Dendritic cell treated with granulocyte-macrophage colony-stimulating factor and Interleukin-4, amounts not matched to agents 40 ng/mL and 50 ng/mL, for 4 days (primary cell): ENCODE data around the gene ENAH.

Experiments used
- H3K27ac Mint-ChIP-seq: one replicate; pipeline ENCODE4 v1.8.0; 2022; ENCODE audit warnings: mild to moderate bottlenecking, mixed read lengths
- H3K27me3 Mint-ChIP-seq: one replicate; pipeline ENCODE4 v1.8.0; 2022; ENCODE audit warnings: mild to moderate bottlenecking, mixed read lengths
- H3K36me3 Mint-ChIP-seq: one replicate; pipeline ENCODE4 v1.8.0; 2022; ENCODE audit warnings: low read depth, mixed read lengths
- H3K4me1 Mint-ChIP-seq: one replicate; pipeline ENCODE4 v1.8.0; 2022; ENCODE audit warnings: low read depth, mixed read lengths
- H3K4me3 Mint-ChIP-seq: one replicate; pipeline ENCODE4 v1.8.0; 2022; ENCODE audit warnings: mild to moderate bottlenecking, moderate library complexity, mixed read lengths
- H3K9me3 Mint-ChIP-seq: one replicate; pipeline ENCODE4 v1.8.0; 2022; ENCODE audit warnings: mixed read lengths
- intact Hi-C: fragments of 100-400 bp; cut with micrococcal nuclease; formaldehyde crosslinking; loops from one replicate; pipeline ENCODE4 v1.15.0; 2022

Gene ENAH

DNA sequence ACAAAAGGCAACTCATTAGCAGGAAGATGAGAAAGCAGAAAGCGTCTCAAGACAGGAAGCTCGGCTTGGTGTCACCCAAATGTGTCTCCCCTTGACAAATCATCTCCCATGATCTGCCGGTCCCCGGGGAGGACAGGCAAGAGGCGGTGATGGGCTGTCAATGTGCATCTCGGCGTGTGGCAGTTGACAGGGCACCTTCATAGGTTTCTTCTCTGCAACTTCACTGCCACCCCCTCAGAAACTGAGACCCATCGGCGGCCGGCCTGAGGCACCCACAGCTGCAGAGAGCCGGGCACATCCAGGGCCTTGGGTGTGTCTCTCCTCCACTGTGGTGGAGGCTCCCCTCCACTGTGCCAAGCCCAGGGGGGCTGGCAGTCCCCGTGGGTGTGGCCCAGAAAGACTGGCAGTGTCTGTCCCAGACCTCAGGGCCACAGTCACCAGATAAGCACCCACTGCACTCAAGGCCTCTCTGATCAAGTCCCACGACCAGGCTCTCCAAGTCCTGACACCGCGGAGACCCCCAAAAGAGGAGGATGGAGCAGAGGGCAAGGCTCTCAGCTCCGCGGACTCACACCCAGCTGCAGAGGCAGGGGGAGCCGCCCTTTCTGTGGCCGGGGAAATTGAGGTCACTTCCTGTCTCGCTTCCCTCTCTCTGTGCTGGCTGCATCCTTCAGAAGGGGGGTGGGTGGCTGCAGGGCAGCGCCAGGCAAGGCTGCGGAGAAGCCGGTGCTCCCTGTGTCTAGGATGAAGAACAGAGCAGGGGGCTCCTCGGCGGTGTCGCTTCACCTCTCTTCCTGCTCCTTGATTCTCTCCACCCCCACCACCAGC, 185.5 kb downstream of the ENAH start:
- peak overlapping the region; percentile 98 for H3K27ac Mint-ChIP-seq
- H3K4me3 Mint-ChIP-seq = peak overlapping the region; percentile 79
- H3K36me3 Mint-ChIP-seq = no peaks in the 10 kb centered on the region
- H3K27me3 Mint-ChIP-seq = no peaks in the 10 kb centered on the region
- intact Hi-C loops = loop anchor here (1.0 to 5.0 kb wide), 3 partner anchors 9 to 455 kb away; partner anchors contain the start of genes LBR and PYCR2
- peaks cover 52% of the 10 kb centered on the region for H3K4me1 Mint-ChIP-seq
- H3K9me3 Mint-ChIP-seq = no peaks in the 10 kb centered on the region

DNA sequence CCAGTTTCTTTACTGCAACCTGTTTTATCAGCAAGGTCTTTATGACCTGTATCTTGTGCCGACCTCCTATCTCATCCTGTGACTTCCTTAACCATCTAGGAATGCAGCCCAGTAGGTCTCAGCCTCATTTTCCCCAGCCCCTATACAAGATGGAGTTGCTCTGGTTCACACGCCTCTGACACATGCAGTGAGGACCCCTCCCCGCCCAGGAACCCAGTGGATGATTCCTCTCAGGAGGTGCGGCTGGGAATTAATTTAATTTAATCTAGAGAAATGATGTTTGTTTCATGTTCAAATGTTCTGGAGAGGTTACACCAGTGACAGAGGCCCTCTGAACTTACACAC, 186.1 kb downstream of the ENAH start:
- no peaks in the 10 kb centered on the region for H3K27me3 Mint-ChIP-seq
- H3K9me3 Mint-ChIP-seq = no peaks in the 10 kb centered on the region
- peak overlapping the region; percentile 79 for H3K4me3 Mint-ChIP-seq
- no peaks in the 10 kb centered on the region for H3K36me3 Mint-ChIP-seq
- intact Hi-C loops = loop anchor here (1.0 to 5.0 kb wide), 4 partner anchors 9 to 455 kb away; partner anchors contain the start of genes LBR and PYCR2
- peaks cover 57% of the 10 kb centered on the region for H3K4me1 Mint-ChIP-seq
- H3K27ac Mint-ChIP-seq = peak overlapping the region; percentile 98

DNA sequence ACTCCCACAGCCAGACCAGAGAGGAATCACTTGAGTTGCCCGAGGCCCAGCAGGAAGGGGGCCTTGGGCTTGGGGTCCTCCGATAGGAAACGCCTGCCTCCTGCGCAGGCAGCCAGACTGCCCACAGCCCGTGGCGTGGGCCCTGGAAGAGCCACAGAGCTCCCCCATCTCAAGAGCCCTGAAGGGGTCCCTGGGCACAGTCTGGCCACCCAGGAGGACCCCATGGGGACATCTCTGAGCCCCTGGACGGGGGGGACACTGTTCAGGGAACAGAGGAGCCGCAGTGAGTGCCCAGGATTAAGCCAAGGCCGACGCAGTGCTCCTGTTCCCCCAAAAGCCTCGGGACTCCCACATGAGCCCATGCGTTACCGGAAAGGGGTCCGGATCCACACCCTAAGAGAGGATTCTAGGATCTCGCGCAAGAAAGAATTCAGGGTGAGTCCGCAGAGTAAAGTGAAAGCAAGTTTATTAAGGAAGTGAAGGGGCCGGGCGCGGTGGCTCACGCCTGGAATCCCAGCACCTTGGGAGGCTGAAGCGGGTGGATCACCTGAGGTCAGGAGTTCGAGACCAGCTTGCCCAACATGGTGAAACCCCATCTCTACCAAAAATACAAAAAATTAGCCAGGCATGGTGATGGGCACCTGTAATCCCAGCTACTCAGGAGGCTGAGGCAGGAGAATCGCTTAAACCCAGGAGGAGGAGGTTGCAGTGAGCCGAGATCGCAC, 187.0 kb downstream of the ENAH start:
- Mint-ChIP-seq H3K4me1 (peaks cover 61% of the 10 kb centered on the region), H3K4me3 (no peak overlapping the region), H3K27me3 (no peaks in the 10 kb centered on the region), H3K9me3 (no peaks in the 10 kb centered on the region), H3K36me3 (no peaks in the 10 kb centered on the region), H3K27ac (peak overlapping the region; percentile 98)
- intact Hi-C loops = loop anchor here (1.0 to 5.0 kb wide), 3 partner anchors 21 to 456 kb away; partner anchors contain the start of genes LBR and PYCR2

DNA sequence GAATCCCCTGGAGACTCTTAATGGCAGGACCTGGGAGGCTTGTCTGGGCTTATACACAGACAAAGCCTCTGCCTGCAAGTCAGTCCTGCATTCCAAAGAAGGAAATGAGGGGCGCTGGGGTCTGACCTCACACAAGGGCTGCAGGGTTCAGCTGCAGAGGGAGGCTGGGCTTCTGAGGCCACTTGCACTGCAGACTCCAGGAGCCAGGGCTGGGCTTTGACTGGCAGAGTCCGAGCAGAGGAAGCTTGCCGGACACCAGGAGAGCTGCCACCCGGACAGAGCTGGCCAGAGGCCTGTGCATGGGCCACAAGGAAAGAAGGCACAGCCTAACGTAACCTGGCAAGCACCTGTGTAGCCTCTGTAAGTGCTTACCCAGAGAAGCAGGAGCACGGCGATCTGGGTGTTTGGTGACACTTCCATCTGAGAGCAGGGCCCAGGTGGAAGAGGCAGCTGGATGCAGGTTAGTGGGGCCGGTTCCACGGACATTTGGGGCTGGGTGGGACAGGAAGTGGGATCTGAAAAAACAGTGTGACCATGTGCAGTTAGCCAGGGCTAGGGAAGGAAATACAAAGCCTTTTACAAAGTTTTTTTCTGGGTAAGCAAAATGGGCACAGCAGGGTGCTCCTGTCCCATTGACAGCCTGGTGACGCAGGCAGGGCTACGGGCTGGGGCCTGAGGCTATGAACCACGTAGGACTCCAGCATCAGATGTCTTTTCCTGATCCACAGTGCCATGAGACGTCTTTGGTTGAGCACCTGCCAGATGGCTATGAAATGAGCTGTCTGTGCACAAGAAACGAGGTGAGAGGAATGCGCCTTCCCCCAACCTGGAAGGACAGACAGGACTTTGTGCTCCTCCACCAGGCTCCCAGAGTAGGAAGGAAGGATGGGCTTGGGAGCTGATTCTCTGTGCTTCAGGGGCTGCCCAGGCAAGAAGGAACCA, 187.8 kb downstream of the ENAH start:
- H3K4me1 Mint-ChIP-seq = peaks cover 69% of the 10 kb centered on the region

DNA sequence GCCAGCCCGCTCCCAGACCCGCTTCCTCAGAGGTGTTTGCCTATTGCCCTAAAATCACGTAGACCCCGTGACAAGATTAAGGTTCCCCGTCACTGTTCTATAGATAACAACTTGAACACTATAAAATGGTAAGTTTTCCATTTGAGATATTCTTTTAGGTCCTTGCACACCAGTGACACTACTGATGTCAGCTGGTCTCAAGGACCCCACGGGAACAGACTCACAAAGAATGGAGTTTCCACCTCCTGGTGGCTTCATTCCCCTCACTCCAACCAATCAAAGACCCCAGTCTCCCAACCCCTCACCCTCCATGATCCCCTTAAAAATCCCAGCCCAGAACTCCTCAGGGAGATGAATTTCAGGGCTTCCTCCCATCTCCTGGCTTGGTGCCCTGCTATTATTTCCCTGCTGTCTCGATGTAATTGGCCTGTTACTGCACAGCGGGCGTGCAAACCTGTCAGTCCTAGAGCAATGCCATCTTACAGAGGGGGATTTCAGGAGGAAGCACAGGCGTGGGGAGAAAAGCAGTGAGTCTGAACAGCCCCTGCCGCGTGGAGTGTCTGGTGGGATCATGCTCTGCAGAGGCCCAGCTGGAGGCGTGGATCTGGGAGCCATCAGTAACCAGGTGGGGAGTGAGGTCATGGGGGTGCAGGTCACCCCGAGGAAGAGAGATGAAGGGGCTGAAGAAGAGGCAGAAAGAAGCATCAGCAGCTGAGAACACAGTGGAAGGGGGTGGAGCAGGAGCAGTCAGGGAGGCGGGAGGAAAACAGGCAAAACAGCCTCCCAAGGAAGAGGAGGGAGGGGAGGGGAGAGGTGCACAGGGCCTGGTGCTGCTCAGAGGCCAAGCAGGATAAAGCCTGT, 190.0 kb downstream of the ENAH start:
- Mint-ChIP-seq H3K27me3 (no peaks in the 10 kb centered on the region), H3K27ac (peak overlapping the region; percentile 31), H3K4me3 (no peak overlapping the region), H3K9me3 (no peaks in the 10 kb centered on the region), H3K36me3 (no peaks in the 10 kb centered on the region), H3K4me1 (peaks cover 81% of the 10 kb centered on the region)
- intact Hi-C loops = no loop called here

More for the DNA sequence above, 187.8 kb downstream of the ENAH start:
- Mint-ChIP-seq H3K4me3 (no peak overlapping the region), H3K27me3 (no peaks in the 10 kb centered on the region), H3K27ac (peak overlapping the region; percentile 98), H3K9me3 (no peaks in the 10 kb centered on the region), H3K36me3 (no peaks in the 10 kb centered on the region)
- intact Hi-C loops = loop anchor here (5.0 kb wide), 1 partner anchor 457 kb away; the partner anchor contains the start of gene PYCR2

DNA sequence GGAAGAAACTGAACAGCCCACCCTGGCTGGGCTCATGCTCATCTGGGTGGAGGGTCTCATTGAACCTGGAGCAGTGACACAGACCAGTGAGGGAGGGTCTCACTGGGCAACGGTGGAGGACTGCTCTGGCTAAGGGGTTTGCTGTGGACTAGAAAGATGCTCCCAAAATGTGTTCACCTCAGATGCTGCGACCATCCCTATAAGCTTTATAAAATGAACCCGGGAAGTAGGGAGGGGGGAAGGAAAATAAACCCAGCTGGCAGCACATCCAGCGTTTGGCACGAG, 190.6 kb downstream of the ENAH start:
- intact Hi-C loops = no loop called here
- H3K4me1 Mint-ChIP-seq = peaks cover 78% of the 10 kb centered on the region
- H3K27ac Mint-ChIP-seq = peak overlapping the region; percentile 62
- no peaks in the 10 kb centered on the region for H3K9me3 Mint-ChIP-seq
- H3K4me3 Mint-ChIP-seq = no peak overlapping the region
- no peaks in the 10 kb centered on the region for H3K27me3 Mint-ChIP-seq
- H3K36me3 Mint-ChIP-seq = no peaks in the 10 kb centered on the region

DNA sequence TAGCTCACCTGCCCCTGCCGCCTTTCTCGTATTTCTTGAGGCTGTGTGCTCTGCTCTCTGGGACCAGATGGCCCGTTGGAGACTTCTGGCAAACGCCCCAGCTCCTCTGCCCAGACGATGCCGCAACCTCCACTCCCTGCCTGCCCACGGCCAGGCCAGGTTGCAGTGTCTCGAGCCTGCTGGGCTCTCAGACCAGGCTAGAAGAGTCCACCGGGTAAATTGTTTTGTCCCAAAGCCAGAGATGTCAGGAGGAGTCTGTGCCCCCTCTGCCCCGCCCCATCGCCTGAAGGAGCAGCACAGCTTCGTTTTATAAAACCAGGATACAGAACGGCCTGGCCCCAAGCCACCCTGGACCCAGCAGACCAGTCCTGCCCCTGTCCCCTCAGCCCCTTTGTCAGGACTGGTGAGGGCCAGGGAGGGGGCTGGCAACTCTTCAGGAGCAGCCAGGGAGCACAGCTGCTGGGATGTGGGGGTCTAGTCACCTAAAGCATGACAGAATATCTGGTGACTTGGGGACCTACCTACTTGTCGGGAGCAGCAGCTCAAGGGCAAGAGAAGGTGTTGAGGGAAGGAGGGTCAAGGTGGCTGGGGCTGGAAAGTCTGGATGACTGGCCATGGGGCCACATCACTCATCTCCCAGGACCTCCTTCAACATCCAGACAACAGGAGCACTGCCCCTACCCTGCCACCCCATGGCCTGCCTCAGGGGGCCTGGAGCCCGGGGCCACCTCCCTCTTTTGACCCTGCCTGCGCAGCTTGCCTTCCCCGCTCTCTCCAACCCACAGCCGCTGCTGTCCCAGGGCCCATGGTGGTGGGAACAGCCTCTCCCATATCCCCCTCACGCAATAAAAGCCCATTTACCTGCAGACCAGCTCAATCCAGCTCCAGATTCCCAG, 191.1 kb downstream of the ENAH start:
- H3K27me3 Mint-ChIP-seq = no peaks in the 10 kb centered on the region
- peak overlapping the region; percentile 62 for H3K27ac Mint-ChIP-seq
- peaks cover 72% of the 10 kb centered on the region for H3K4me1 Mint-ChIP-seq
- intact Hi-C loops = no loop called here
- H3K36me3 Mint-ChIP-seq = no peaks in the 10 kb centered on the region
- no peaks in the 10 kb centered on the region for H3K9me3 Mint-ChIP-seq
- H3K4me3 Mint-ChIP-seq = no peak overlapping the region

DNA sequence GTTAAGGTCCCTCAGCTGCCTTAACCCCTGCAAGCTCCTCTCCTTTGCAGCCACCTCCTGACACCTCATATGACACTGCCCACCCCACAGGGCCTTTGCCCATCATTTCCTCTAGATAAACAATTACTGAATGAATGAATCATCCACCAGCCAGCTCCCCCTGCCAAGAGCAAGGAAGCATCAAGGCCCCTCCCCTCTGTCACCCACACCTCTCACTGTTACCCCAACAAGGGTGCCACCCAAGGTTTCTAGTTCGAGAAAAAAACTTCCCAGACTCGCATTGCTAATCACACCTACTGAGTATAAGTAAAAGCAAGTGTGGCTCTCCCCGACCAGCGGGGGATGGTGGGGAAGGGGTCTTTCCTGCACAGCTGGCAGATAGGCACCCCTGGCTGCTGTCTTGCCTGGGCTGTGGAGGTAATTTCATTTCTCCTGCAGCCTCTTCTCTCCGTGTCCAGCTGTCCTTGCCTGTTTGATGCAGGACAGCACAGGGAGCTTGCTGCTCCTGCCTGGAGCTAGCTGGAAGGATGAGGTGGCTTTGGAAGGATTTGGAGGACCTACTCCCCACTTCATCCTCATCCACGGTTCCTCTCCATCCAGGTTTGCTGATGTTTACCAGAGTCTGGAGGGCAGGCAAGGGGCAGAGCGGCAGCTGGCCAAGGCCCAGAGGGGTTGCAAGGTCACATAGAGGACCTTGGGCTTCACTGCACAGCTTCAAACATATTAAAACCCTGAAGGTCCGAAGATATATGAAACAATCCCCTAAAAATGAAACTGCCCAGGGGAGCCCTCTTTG, 192.0 kb downstream of the ENAH start:
- no peak overlapping the region for H3K4me3 Mint-ChIP-seq
- no peaks in the 10 kb centered on the region for H3K9me3 Mint-ChIP-seq
- no peaks in the 10 kb centered on the region for H3K27me3 Mint-ChIP-seq
- intact Hi-C loops = no loop called here
- H3K36me3 Mint-ChIP-seq = no peaks in the 10 kb centered on the region
- peaks cover 63% of the 10 kb centered on the region for H3K4me1 Mint-ChIP-seq
- peak overlapping the region; percentile 62 for H3K27ac Mint-ChIP-seq

DNA sequence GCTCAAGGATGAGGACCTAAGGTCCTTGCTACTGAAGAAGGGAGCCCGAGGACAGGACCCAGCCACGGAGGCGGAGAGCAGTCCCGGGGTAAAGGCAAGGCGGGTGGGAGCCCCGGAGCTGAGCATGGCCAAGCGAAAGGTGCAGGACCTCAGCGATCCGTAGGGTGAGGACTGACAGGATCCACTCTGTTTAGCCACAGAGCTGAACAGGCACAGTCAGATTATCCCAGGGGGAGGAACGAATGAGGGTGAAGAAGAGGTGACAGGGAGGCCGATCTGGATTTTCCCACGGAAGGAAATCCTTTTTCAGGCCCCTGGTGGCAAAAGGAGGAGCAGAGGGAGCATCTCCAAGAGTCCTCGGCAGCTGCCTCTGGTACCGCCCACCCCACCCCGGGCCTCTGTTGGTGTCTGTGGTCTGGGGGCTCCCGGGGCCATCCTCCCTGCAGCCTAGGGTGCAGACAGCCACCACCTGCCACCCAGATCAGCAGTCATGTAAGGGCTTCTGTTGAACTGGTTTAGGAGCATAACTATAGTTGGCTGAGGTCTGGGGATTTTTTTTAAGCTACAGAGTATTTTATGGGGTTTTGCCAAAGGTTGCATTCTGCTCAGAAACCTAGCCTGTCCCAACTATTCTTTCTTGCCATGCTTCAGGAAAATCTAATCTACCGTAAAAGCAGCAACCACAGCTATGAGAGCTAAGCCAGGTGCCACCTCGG, 192.7 kb downstream of the ENAH start:
- Mint-ChIP-seq H3K9me3 (no peaks in the 10 kb centered on the region), H3K36me3 (no peaks in the 10 kb centered on the region), H3K27ac (peak overlapping the region; percentile 62), H3K4me1 (peaks cover 57% of the 10 kb centered on the region), H3K27me3 (no peaks in the 10 kb centered on the region), H3K4me3 (no peak overlapping the region)
- intact Hi-C loops = no loop called here

DNA sequence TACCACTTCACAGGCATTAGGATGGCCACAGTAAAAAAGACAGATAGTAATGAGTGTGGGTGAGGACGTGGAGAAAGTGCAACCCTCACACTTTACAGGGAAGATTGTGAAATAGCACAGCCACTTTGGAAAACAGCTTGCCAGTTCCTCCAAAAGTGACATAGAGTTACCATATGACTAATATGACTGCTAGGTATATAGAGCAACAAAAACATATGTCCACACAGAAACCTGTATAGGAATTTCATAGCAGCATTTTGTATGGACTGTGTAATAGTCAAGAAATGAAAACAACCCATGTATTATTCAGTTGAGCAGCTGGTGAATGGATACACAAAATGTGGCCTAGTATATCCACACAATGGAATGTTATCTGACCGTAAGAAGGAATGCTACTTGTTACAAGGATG, 194.7 kb downstream of the ENAH start:
- Mint-ChIP-seq H3K9me3 (no peaks in the 10 kb centered on the region), H3K27me3 (no peaks in the 10 kb centered on the region), H3K4me1 (peaks cover 65% of the 10 kb centered on the region)

DNA sequence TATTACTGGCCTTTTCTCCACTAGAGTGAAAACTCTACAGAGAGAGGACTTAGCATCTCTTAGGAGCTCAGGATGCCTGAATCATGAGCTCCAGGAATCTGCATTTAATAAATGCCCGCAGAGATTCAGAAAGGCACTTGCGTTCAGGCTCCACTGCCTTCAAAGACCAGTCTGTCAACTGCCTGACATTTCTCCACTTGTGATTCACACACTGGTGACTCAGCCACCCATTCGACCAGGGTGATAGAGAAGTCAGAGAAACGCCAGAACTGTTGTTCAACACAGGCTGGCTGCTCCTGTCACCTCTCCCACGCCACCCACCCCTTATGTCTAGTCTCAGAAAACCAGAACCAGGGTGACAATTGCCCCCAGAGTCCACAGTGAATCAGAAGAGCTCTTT, 198.2 kb downstream of the ENAH start:
- peak overlapping the region; percentile 37 for H3K4me3 Mint-ChIP-seq
- peaks cover 57% of the 10 kb centered on the region for H3K4me1 Mint-ChIP-seq
- H3K36me3 Mint-ChIP-seq = no peaks in the 10 kb centered on the region

More for the DNA sequence above, 194.7 kb downstream of the ENAH start:
- intact Hi-C loops = loop anchor here (1.0 kb wide), 1 partner anchor 9 kb away; no protein-coding TSS in a partner anchor
- Mint-ChIP-seq H3K27ac (peak overlapping the region; percentile 81), H3K36me3 (no peaks in the 10 kb centered on the region), H3K4me3 (no peak overlapping the region)

More for the DNA sequence above, 198.2 kb downstream of the ENAH start:
- H3K27ac Mint-ChIP-seq = peak overlapping the region; percentile 80
- no peaks in the 10 kb centered on the region for H3K27me3 Mint-ChIP-seq
- intact Hi-C loops = no loop called here
- no peaks in the 10 kb centered on the region for H3K9me3 Mint-ChIP-seq
